GM19193 (cell line): ENCODE data around the gene SNAI1.

Experiments used
- POLR2A ChIP-seq: IDR thresholded peaks from 4 replicates; pipeline ENCODE4 v1.6.1; 2011; ENCODE audit not compliant: insufficient read depth, insufficient read length; ENCODE audit errors: extremely low read depth

SNAI1 gene

GRCh38 chr20:49951151-49951550 lies 31.6 kb upstream of the SNAI1 start:
- TF ChIP-seq POLR2A = no peak

GRCh38 chr20:49955167-49955566 lies 27.6 kb upstream of the SNAI1 start:
- TF ChIP-seq POLR2A = no peak

GRCh38 chr20:49956689-49957088 lies 26.1 kb upstream of the SNAI1 start:
- no peak for TF ChIP-seq POLR2A

- no peak for TF ChIP-seq POLR2A
These were observed 21.4 kb upstream of the SNAI1 start for GRCh38 chr20:49961413-49961812.

GRCh38 chr20:49964964-49965780 lies 17.6 kb upstream of the SNAI1 start:
- no peak for TF ChIP-seq POLR2A

- TF ChIP-seq POLR2A = no peak
These were observed 16.9 kb upstream of the SNAI1 start for GRCh38 chr20:49965781-49966305.

- TF ChIP-seq POLR2A = no peak
These were observed 15.9 kb upstream of the SNAI1 start for GRCh38 chr20:49966861-49967260.

GRCh38 chr20:49969234-49969633 lies 13.5 kb upstream of the SNAI1 start:
- TF ChIP-seq POLR2A = no peak

GRCh38 chr20:49969946-49970345 lies 12.8 kb upstream of the SNAI1 start:
- no peak for TF ChIP-seq POLR2A

GRCh38 chr20:49970498-49970897 lies 12.3 kb upstream of the SNAI1 start:
- TF ChIP-seq POLR2A = no peak

GRCh38 chr20:49973981-49974380 lies 8.8 kb upstream of the SNAI1 start:
- TF ChIP-seq POLR2A = no peak

GRCh38 chr20:49976542-49976941 lies 6.2 kb upstream of the SNAI1 start:
- no peak for TF ChIP-seq POLR2A

- no peak for TF ChIP-seq POLR2A
These were observed 4.1 kb upstream of the SNAI1 start for GRCh38 chr20:49978685-49979029.

- TF ChIP-seq POLR2A = no peak
These were observed 3.5 kb upstream of the SNAI1 start for GRCh38 chr20:49979030-49979832.

GRCh38 chr20:49980140-49981008 lies 2.4 kb upstream of the SNAI1 start:
- TF ChIP-seq POLR2A = no peak

- TF ChIP-seq POLR2A = no peak
These were observed 1.3 kb upstream of the SNAI1 start for GRCh38 chr20:49981218-49982071.
